A549 (cell line): ENCODE data around the gene TMEM121B.

Experiments
- CBX2 ChIP-seq: fragments of 200-600 bp; sonication (generic); IDR thresholded peaks from 2 replicates; pipeline ENCODE4 v1.6.1; 2016; ENCODE audit warnings: low read depth, mild to moderate bottlenecking, borderline replicate concordance
- CTCF ChIP-seq: fragments of >200 bp; sonication (Bioruptor Twin); formaldehyde crosslinking; IDR thresholded peaks from 3 replicates; pipeline ENCODE4 v1.5.1; 2016
- ESRRA ChIP-seq: fragments of 150-350 bp; IDR thresholded peaks from 2 replicates; pipeline ENCODE4 v1.6.1; 2014; ENCODE audit warnings: mild to moderate bottlenecking, low read length, borderline replicate concordance
- POLR2A ChIP-seq: IDR thresholded peaks from 2 replicates; pipeline ENCODE4 v1.6.1; 2012; ENCODE audit warnings: mild to moderate bottlenecking, low read length
- TP53 ChIP-seq: fragments of 250-450 bp; sonication (Bioruptor Pico); IDR thresholded peaks from 2 replicates; pipeline ENCODE4 v1.5.0; 2021; ENCODE audit warnings: mild to moderate bottlenecking, moderate library complexity

- TF ChIP-seq CTCF (no peak), TP53 (no peak), CBX2 (no peak), ESRRA (no peak), POLR2A (no peak)
These were observed 8.6 kb downstream of the TMEM121B start for GRCh38 chr22:17112491-17113042.
